ENCODE results near the gene EZR. TPM values are rescaled to one million over a fixed set of nuclear protein-coding genes. Genes with fewer than 3 reads are reported as not detected.

The EZR gene
- total RNA-seq, 1 experiment from 2014 or later: 375 TPM

DNA sequence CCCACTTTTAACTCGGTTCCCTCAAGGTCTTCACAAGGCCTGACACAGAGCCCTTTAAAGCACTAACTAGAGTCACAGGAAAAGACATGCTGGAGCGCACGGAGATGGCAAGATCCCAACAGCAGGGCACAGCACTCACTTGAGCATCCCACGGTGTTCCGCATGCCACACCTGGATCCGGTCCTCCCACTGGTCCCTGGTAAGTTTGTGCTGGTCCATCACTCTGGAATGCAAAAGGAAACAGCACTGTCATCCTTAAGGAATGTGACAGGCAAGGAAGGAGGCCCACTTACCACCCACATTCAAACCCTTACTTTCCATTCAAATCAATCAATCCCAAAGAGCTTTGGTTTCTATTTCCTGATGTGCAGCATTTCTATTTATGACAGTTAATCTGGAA lies 34.7 kb downstream of the EZR start:
- TF ChIP-seq, protein P1, sequence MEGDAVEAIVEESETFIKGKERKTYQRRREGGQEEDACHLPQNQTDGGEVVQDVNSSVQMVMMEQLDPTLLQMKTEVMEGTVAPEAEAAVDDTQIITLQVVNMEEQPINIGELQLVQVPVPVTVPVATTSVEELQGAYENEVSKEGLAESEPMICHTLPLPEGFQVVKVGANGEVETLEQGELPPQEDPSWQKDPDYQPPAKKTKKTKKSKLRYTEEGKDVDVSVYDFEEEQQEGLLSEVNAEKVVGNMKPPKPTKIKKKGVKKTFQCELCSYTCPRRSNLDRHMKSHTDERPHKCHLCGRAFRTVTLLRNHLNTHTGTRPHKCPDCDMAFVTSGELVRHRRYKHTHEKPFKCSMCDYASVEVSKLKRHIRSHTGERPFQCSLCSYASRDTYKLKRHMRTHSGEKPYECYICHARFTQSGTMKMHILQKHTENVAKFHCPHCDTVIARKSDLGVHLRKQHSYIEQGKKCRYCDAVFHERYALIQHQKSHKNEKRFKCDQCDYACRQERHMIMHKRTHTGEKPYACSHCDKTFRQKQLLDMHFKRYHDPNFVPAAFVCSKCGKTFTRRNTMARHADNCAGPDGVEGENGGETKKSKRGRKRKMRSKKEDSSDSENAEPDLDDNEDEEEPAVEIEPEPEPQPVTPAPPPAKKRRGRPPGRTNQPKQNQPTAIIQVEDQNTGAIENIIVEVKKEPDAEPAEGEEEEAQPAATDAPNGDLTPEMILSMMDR (conservative IDR thresholded peaks at IDR 0.05): no peak
- Histone ChIP-seq H3K4ac (ENCODE audit: low read depth, low read length) (no peak overlapping the region), H4K91ac (ENCODE audit: insufficient read length, low read depth, low read length) (no peak overlapping the region), H4K5ac (ENCODE audit: insufficient read length, low read depth, low read length) (no peak overlapping the region), H2AK5ac (ENCODE audit: insufficient read length, low read length) (no peak overlapping the region), H4K8ac (replicated peaks; ENCODE audit: insufficient read length, low read depth, low read length) (no peak overlapping the region), H3K23ac (ENCODE audit: insufficient read length, low read depth, low read length) (no peak overlapping the region), H2BK120ac (ENCODE audit: low read depth, low read length, poor library complexity, severe bottlenecking) (no peak overlapping the region), H3K9ac (ENCODE audit: extremely low read depth, insufficient read length, low read length) (no peak overlapping the region), H3K23me2 (ENCODE audit: insufficient read length, low read depth, low read length, poor library complexity, severe bottlenecking) (no peaks in the 10 kb centered on the region), H3K27me3 (ENCODE audit: insufficient read depth, low read length) (no peaks in the 10 kb centered on the region), H3K4me1 (ENCODE audit: insufficient read depth, low read length) (no peaks in the 10 kb centered on the region), H3T11ph (ENCODE audit: low read length) (no peak overlapping the region), H2BK15ac (ENCODE audit: low read depth, low read length) (no peak overlapping the region), H3K4me2 (ENCODE audit: insufficient read depth, insufficient read length, low read length) (no peak overlapping the region), H2BK5ac (ENCODE audit: insufficient read length, low read length) (no peak overlapping the region), H3K14ac (ENCODE audit: insufficient read depth, low read length) (no peak overlapping the region), H3K27ac (ENCODE audit: insufficient read length, low read depth, low read length) (no peak overlapping the region), H3K18ac (ENCODE audit: insufficient read length, low read depth, low read length) (no peak overlapping the region), H3K9me3 (ENCODE audit: control insufficient read depth, low read depth, low read length) (no peaks in the 10 kb centered on the region), H3K79me1 (ENCODE audit: insufficient read depth, low read depth, low read length, poor library complexity, severe bottlenecking) (peaks cover 18% of the 10 kb centered on the region), H4K20me1 (ENCODE audit: control insufficient read depth, insufficient read depth, insufficient read length) (no peaks in the 10 kb centered on the region), H2BK12ac (ENCODE audit: insufficient read length, low read depth, low read length) (no peak overlapping the region), H3K79me2 (ENCODE audit: insufficient read depth, low read length) (peaks cover 3% of the 10 kb centered on the region; the same call in 1 of the 2 replicates), H2AFZ (ENCODE audit: low read length) (no peak overlapping the region), H3K56ac (ENCODE audit: insufficient read length, low read depth, low read length) (no peak overlapping the region), H2BK20ac (ENCODE audit: low read depth, low read length, poor library complexity, severe bottlenecking) (no peak overlapping the region)
- Mint-ChIP-seq H3K27ac (peak overlapping the region in 2 of 3 experiments; percentile 59 to 79; a peak in 4 of 7 replicates), H3K4me3 (no peak overlapping the region), H3K9me3 (no peaks in the 10 kb centered on the region), H3K36me3 (ENCODE audit: insufficient read depth in 1 of 3, low read depth in 3 of 3) (peaks cover 81 to 94% (median 91%) of the 10 kb centered on the region in 3 experiments), H3K4me1 (peaks cover 4 to 8% of the 10 kb centered on the region in 2 experiments; a peak in 3 of 4 replicates), H3K27me3 (ENCODE audit: low read depth) (no peaks in the 10 kb centered on the region)
- no peak for DNase-seq
- WGBS (ENCODE audit: extremely low coverage, insufficient read length, low lambda C conversion rate): no CpG with 5 or more reads among the region's 6 CpGs
